IMR-90 (cell line): ENCODE measurements around the gene XCR1. TPM values are rescaled to one million over a fixed set of nuclear protein-coding genes. Genes with fewer than 3 reads are reported as not detected.

Experiments used
- ATAC-seq: fragments of 200-7000 bp; cut with Tn5 transposase; 2 replicates; pipeline ENCODE4 v1.9.1; 2020; ENCODE audit warnings: low read depth, mild to moderate bottlenecking, moderate library complexity
- BruUV-seq: library from RNA; stranded (reverse); fragments of 400-500 nt; replicated peaks from 2 replicates; lab custom pipeline; 2021; lab: Mats Ljungman, UMichigan
- CTCF ChIA-PET: fragments of 300-600 bp; formaldehyde crosslinking; extraction: SDS; loops from one replicate; lab custom pipeline; 2021; ENCODE audit warnings: antibody characterized with exemption; lab: Yijun Ruan, JAX
- POLR2A ChIA-PET: fragments of 300-600 bp; sonication (Branson Sonifier 250); formaldehyde crosslinking; loops from one replicate; lab custom pipeline; 2022; ENCODE audit warnings: antibody characterized with exemption; ENCODE audit not compliant: unreplicated experiment; lab: Charles Lee
- DNase-seq: peaks from one replicate; pipeline ENCODE4 v3.0.0; 2013
- H2AFZ ChIP-seq: replicated peaks from 2 replicates; pipeline ENCODE3; 2013; ENCODE audit warnings: low read length, mild to moderate bottlenecking; ENCODE audit not compliant: poor library complexity
- H2AK5ac ChIP-seq: 2 replicates; pipeline ENCODE4 v1.6.1; 2013; ENCODE audit warnings: low read depth, low read length, inconsistent platforms
- H2AK9ac ChIP-seq: replicated peaks from 2 replicates; pipeline ENCODE3; 2013; ENCODE audit warnings: mild to moderate bottlenecking, low read depth, low read length, moderate library complexity; ENCODE audit not compliant: poor library complexity
- H2BK120ac ChIP-seq: 2 replicates; pipeline ENCODE4 v1.6.1; 2013; ENCODE audit warnings: low read depth, low read length, inconsistent platforms
- H2BK15ac ChIP-seq: 3 replicates; pipeline ENCODE4 v1.6.1; 2013; ENCODE audit warnings: low read depth, low read length, inconsistent platforms
- H2BK20ac ChIP-seq: 2 replicates; pipeline ENCODE4 v1.6.1; 2013; ENCODE audit warnings: low read depth, mild to moderate bottlenecking, inconsistent platforms, low read length, moderate library complexity
- H2BK5ac ChIP-seq: 2 replicates; pipeline ENCODE4 v1.6.1; 2013; ENCODE audit warnings: mild to moderate bottlenecking, low read depth, low read length, inconsistent platforms; ENCODE audit not compliant: poor library complexity, severe bottlenecking
- H3K14ac ChIP-seq: replicated peaks from 2 replicates; pipeline ENCODE4 v1.6.1; 2013; ENCODE audit warnings: low read depth, low read length, inconsistent platforms
- H3K18ac ChIP-seq: 2 replicates; pipeline ENCODE4 v1.6.1; 2013; ENCODE audit warnings: low read depth, low read length, control low read depth
- H3K23ac ChIP-seq: 2 replicates; pipeline ENCODE4 v1.6.1; 2013; ENCODE audit warnings: low read depth, low read length, inconsistent platforms
- H3K27ac ChIP-seq: 2 replicates; pipeline ENCODE4 v1.5.1; 2013; ENCODE audit warnings: mild to moderate bottlenecking, control low read depth, low read length; ENCODE audit not compliant: insufficient read depth
- H3K27me3 ChIP-seq: 2 replicates; pipeline ENCODE4 v1.6.1; 2013; ENCODE audit warnings: low read length; ENCODE audit not compliant: control insufficient read depth, insufficient read depth
- H3K36me3 ChIP-seq: 2 replicates; pipeline ENCODE4 v1.6.1; 2013; ENCODE audit warnings: low read length, mixed read lengths; ENCODE audit not compliant: control insufficient read depth, insufficient read depth
- H3K4ac ChIP-seq: 2 replicates; pipeline ENCODE4 v1.6.1; 2013; ENCODE audit warnings: low read depth, low read length, inconsistent platforms
- H3K4me1 ChIP-seq: 2 replicates; pipeline ENCODE4 v1.6.1; 2013; ENCODE audit warnings: low read length, mixed read lengths; ENCODE audit not compliant: control insufficient read depth, insufficient read depth
- H3K4me2 ChIP-seq: 2 replicates; pipeline ENCODE4 v1.6.1; 2013; ENCODE audit warnings: low read depth, mild to moderate bottlenecking, control low read depth, low read length, moderate library complexity
- H3K4me3 ChIP-seq: 2 replicates; pipeline ENCODE4 v1.5.1; 2013; ENCODE audit warnings: low read depth, mild to moderate bottlenecking, control low read depth, low read length, moderate library complexity; ENCODE audit not compliant: insufficient read depth
- H3K56ac ChIP-seq: 2 replicates; pipeline ENCODE4 v1.6.1; 2013; ENCODE audit warnings: low read length, inconsistent platforms; ENCODE audit not compliant: insufficient read depth; ENCODE audit errors: extremely low read depth
- H3K79me1 ChIP-seq, 2 experiments: 2 replicates each; pipeline ENCODE4 v1.6.1; 2013; ENCODE audit warnings: low read length in 2 of 2, inconsistent platforms in 1 of 2, low read depth in 1 of 2
- H3K9ac ChIP-seq: 2 replicates; pipeline ENCODE4 v1.6.1; 2013; ENCODE audit warnings: low read depth, low read length, control low read depth
- H3K9me1 ChIP-seq: 2 replicates; pipeline ENCODE4 v1.6.1; 2013; ENCODE audit warnings: low read length, inconsistent platforms; ENCODE audit not compliant: insufficient read depth
- H3K9me3 ChIP-seq: 2 replicates; pipeline ENCODE4 v1.6.1; 2013; ENCODE audit warnings: low read length; ENCODE audit not compliant: control insufficient read depth, insufficient read depth
- H4K20me1 ChIP-seq: 2 replicates; pipeline ENCODE4 v1.6.1; 2013; ENCODE audit warnings: low read length, inconsistent platforms; ENCODE audit not compliant: insufficient read depth
- H4K5ac ChIP-seq: 2 replicates; pipeline ENCODE4 v1.6.1; 2013; ENCODE audit warnings: mild to moderate bottlenecking, low read depth, low read length, control low read depth
- H4K8ac ChIP-seq, 2 experiments: 2 replicates each; pipeline ENCODE4 v1.6.1; 2013; ENCODE audit warnings: low read depth in 2 of 2, low read length in 2 of 2, control low read depth in 1 of 2, inconsistent platforms in 1 of 2
- H4K91ac ChIP-seq: 2 replicates; pipeline ENCODE4 v1.6.1; 2013; ENCODE audit warnings: low read depth, low read length, inconsistent platforms; ENCODE audit not compliant: insufficient read depth
- BHLHE40 ChIP-seq: fragments of 150-350 bp; IDR thresholded peaks from 2 replicates; pipeline ENCODE4 v1.6.1; 2016; ENCODE audit warnings: mild to moderate bottlenecking, low read depth, low read length
- CEBPB ChIP-seq: IDR thresholded peaks from 2 replicates; pipeline ENCODE4 v1.6.1; 2012; ENCODE audit warnings: low read depth, low read length, improper control_type of control experiment
- CHD1 ChIP-seq: IDR thresholded peaks from 2 replicates; pipeline ENCODE4 v1.6.1; 2012; ENCODE audit warnings: low read depth, low read length, improper control_type of control experiment
- CTCF ChIP-seq: conservative IDR thresholded peaks from 2 replicates; pipeline ENCODE4 v1.5.1; 2012; ENCODE audit warnings: mild to moderate bottlenecking, low read depth, low read length, improper control_type of control experiment
- ELK1 ChIP-seq: fragments of 150-350 bp; IDR thresholded peaks from 2 replicates; pipeline ENCODE4 v1.6.1; 2016; ENCODE audit warnings: low read depth, mild to moderate bottlenecking, low read length, moderate library complexity, borderline replicate concordance
- FOS ChIP-seq: fragments of 150-350 bp; IDR thresholded peaks from 2 replicates; pipeline ENCODE4 v1.6.1; 2016; ENCODE audit warnings: low read depth, low read length
- MAFK ChIP-seq: IDR thresholded peaks from 2 replicates; pipeline ENCODE4 v1.6.1; 2012; ENCODE audit warnings: low read depth, low read length, improper control_type of control experiment
- MAZ ChIP-seq: IDR thresholded peaks from 2 replicates; pipeline ENCODE4 v1.6.1; 2012; ENCODE audit warnings: low read depth, mild to moderate bottlenecking, low read length, improper control_type of control experiment, moderate library complexity, borderline replicate concordance
- MXI1 ChIP-seq: IDR thresholded peaks from 2 replicates; pipeline ENCODE4 v1.6.1; 2012; ENCODE audit warnings: low read depth, mild to moderate bottlenecking, low read length, moderate library complexity, borderline replicate concordance
- NFE2L2 ChIP-seq: fragments of 150-350 bp; IDR thresholded peaks from 2 replicates; pipeline ENCODE4 v1.6.1; 2016; ENCODE audit warnings: low read depth, mild to moderate bottlenecking, low read length
- POLR2A ChIP-seq: IDR thresholded peaks from 2 replicates; pipeline ENCODE4 v1.6.1; 2012; ENCODE audit warnings: mild to moderate bottlenecking, low read depth, low read length
- RAD21 ChIP-seq: IDR thresholded peaks from 2 replicates; pipeline ENCODE4 v1.6.1; 2012; ENCODE audit warnings: low read length, improper control_type of control experiment
- RCOR1 ChIP-seq: IDR thresholded peaks from 2 replicates; pipeline ENCODE4 v1.6.1; 2012; ENCODE audit warnings: mild to moderate bottlenecking, low read length, improper control_type of control experiment; ENCODE audit not compliant: insufficient replicate concordance
- RFX5 ChIP-seq: IDR thresholded peaks from 2 replicates; pipeline ENCODE4 v1.8.0; 2012; ENCODE audit warnings: low read depth, mild to moderate bottlenecking, low read length, moderate library complexity
- SMC3 ChIP-seq: fragments of 150-350 bp; IDR thresholded peaks from 2 replicates; pipeline ENCODE4 v1.6.1; 2016; ENCODE audit warnings: low read depth, mild to moderate bottlenecking, antibody characterized with exemption, low read length, moderate library complexity
- USF2 ChIP-seq: fragments of 150-350 bp; IDR thresholded peaks from 2 replicates; pipeline ENCODE4 v1.6.1; 2017; ENCODE audit warnings: mild to moderate bottlenecking, antibody characterized with exemption, low read length, low read depth
- WGBS, 2 experiments: methylation state at CpG; one replicate each; pipeline versions ENCODE4 v1.1.5 to v1.1.7; 2013; ENCODE audit warnings: missing lambda C conversion rate in 2 of 2; ENCODE audit not compliant: insufficient read length in 1 of 2; ENCODE audit errors: extremely low coverage in 2 of 2; 5-methylcytosine and 5-hydroxymethylcytosine counted together
- dilution Hi-C: fragments of 300-500 bp; cut with HindIII; formaldehyde crosslinking; loops from one replicate; pipeline ENCODE4 v1.14.3; 2018; ENCODE audit warnings: low sequenced_read_pairs; ENCODE audit not compliant: unreplicated experiment
- in situ Hi-C: fragments of 300-500 bp; cut with MboI; formaldehyde crosslinking; loops from 3 replicates; pipeline ENCODE4 v1.14.3; 2019; ENCODE audit warnings: low sequenced_read_pairs, inconsistent platforms, mixed read lengths
- intact Hi-C: fragments of 100-400 bp; cut with micrococcal nuclease; formaldehyde crosslinking; loops from 2 replicates; pipeline ENCODE4 v1.10.0; 2022
- polyA plus RNA-seq, 3 experiments: library from polyadenylated mRNA; depleted of rRNA; stranded (reverse); fragments of >200 nt; gene quantifications; 2 replicates each; pipeline ENCODE4 v1.2.3, GENCODE V29; 2012; ENCODE audit warnings: low replicate concordance in 1 of 3
- total RNA-seq: library from RNA; depleted of rRNA; stranded (reverse); fragments of >200 nt; gene quantifications from 2 replicates; pipeline ENCODE4 v1.2.3, GENCODE V29; 2012

XCR1 gene
- total and polyA plus RNA-seq, 2 of the 4 experiments (the other 2 are of a cell fraction), result not detected

GRCh38 chr3:45991341-45991740, 35.9 kb downstream of the XCR1 start:
- H2AFZ ChIP-seq, result no peak overlapping the region
- H3K4ac ChIP-seq, result peak overlapping the region; percentile 55
- no peak overlapping the region for H3K4me3 ChIP-seq
- in situ Hi-C loops, result no loop called here
- no peaks in the 10 kb centered on the region for H3K36me3 ChIP-seq
- no peaks in the 10 kb centered on the region for H3K27me3 ChIP-seq
- WGBS, 2 experiments, result 100% methylated on average over 1 of the region's 6 CpGs; no CpG with 5 or more reads in 1 of the 2 experiments
- H2BK5ac ChIP-seq, result peak overlapping the region; percentile 3
- H3K9me1 ChIP-seq, result peaks cover 53% of the 10 kb centered on the region
- H3K9ac ChIP-seq, result no peak overlapping the region
- ChIA-PET CTCF (no interaction called here), POLR2A (no interaction called here)
- H2AK9ac ChIP-seq, result no peak overlapping the region
- H3K56ac ChIP-seq, result no peak overlapping the region
- H2BK15ac ChIP-seq, result no peak overlapping the region; the same call in 2 of the 3 replicates
- H4K20me1 ChIP-seq, result no peaks in the 10 kb centered on the region
- H4K5ac ChIP-seq, result no peak overlapping the region
- BruUV-seq, result no TSS peak
- TF ChIP-seq RCOR1, result no peak
- TF ChIP-seq POLR2A, result no peak
- TF ChIP-seq CEBPB, result no peak
- no peak for TF ChIP-seq USF2
- no peak for TF ChIP-seq MAFK
- TF ChIP-seq NFE2L2, result no peak
- TF ChIP-seq MXI1, result no peak
- no peak for TF ChIP-seq SMC3
- no peak for TF ChIP-seq CHD1
- no peak for TF ChIP-seq MAZ
- no peak for TF ChIP-seq ELK1
- no peak for TF ChIP-seq RAD21
- TF ChIP-seq CTCF, result no peak
- no peak for TF ChIP-seq BHLHE40
- no peak for TF ChIP-seq FOS
- TF ChIP-seq RFX5, result no peak
- intact Hi-C loops, result no loop called here
- no peak overlapping the region for H3K18ac ChIP-seq
- H3K9me3 ChIP-seq, result no peaks in the 10 kb centered on the region
- H4K91ac ChIP-seq, result peak overlapping the region; percentile 47; the same call in 1 of the 2 replicates
- H3K27ac ChIP-seq, result no peak overlapping the region
- 0 out of 4 replicates have a peak overlapping the region, but pooled peaks of 1 of the 2 experiments have one; percentile 4 for H4K8ac ChIP-seq
- DNase-seq (no peak), ATAC-seq (no peak)
- peak overlapping the region; percentile 48; the same call in 1 of the 2 replicates for H2AK5ac ChIP-seq
- H3K4me1 ChIP-seq, result peaks cover 37% of the 10 kb centered on the region
- no peak overlapping the region for H3K14ac ChIP-seq
- dilution Hi-C loops, result no loop called here
- peak overlapping the region; percentile 29; the same call in 1 of the 2 replicates for H2BK120ac ChIP-seq
- H3K4me2 ChIP-seq, result no peak overlapping the region
- H3K23ac ChIP-seq, result no peak overlapping the region; the same call in 1 of the 2 replicates
- H3K79me1 ChIP-seq, result peaks cover 24 to 84% of the 10 kb centered on the region in 2 experiments
- peak overlapping the region; percentile 15; the same call in 1 of the 2 replicates for H2BK20ac ChIP-seq
